ENCODE measurements around the gene GPSM1. TPM values are rescaled to one million over a fixed set of nuclear protein-coding genes. Genes with fewer than 3 reads are reported as not detected.
A peak's percentile ranks its signal among the peaks of the same experiment; 100 is the strongest.

GPSM1 gene
- total and polyA plus RNA-seq, 11 donors, result 24.1 to 80.2 (median 31.7) TPM

GRCh38 chr9:136380381-136380780 lies 53.0 kb downstream of the GPSM1 start:
- H3K36me3 ChIP-seq, result peaks cover 0 to 66% (median 40%) of the 10 kb centered on the region in 9 donors

GRCh38 chr9:136381311-136381710 lies 54.0 kb downstream of the GPSM1 start:
- no peak overlapping the region for H3K4me3 ChIP-seq
- H3K27me3 ChIP-seq, result no peaks in the 10 kb centered on the region
- 40 to 72% (median 61%) methylated on average over 8 to 9 of the region's 9 CpGs for WGBS, 4 donors
- peak overlapping the region in 3 of 12 donors; percentile 6 to 29 (median 23) for H3K27ac ChIP-seq
- peaks cover 0 to 76% (median 48%) of the 10 kb centered on the region in 9 donors for H3K36me3 ChIP-seq
- peaks cover 0 to 21% (median 0%) of the 10 kb centered on the region in 12 donors for H3K4me1 ChIP-seq
- intact Hi-C loops (cut with DNase I), result no loop called here
- no peaks in the 10 kb centered on the region for H3K9me3 ChIP-seq
- peak in 4 of 5 donors; percentile 56 to 84 (median 68) for DNase-seq
- peak; percentile 68 to 89 (median 78) for ATAC-seq
- no peak for TF ChIP-seq CTCF (IDR thresholded peaks at IDR 0.05)
- no peak for TF ChIP-seq POLR2A (IDR thresholded peaks at IDR 0.05)

More at GRCh38 chr9:136380381-136380780, 53.0 kb downstream of the GPSM1 start:
- no peak overlapping the region for H3K4me3 ChIP-seq
- H3K4me1 ChIP-seq, result peaks cover 0 to 21% (median 0%) of the 10 kb centered on the region in 12 donors
- H3K27ac ChIP-seq, result no peak overlapping the region
- H3K9me3 ChIP-seq, result no peaks in the 10 kb centered on the region
- 94 to 97% (median 95%) methylated on average over 11 to 17 of the region's 17 CpGs for WGBS, 4 donors
- ATAC-seq (no peak), DNase-seq (no peak)
- no peak for TF ChIP-seq CTCF (IDR thresholded peaks at IDR 0.05)
- no peak for TF ChIP-seq POLR2A (IDR thresholded peaks at IDR 0.05)
- H3K27me3 ChIP-seq, result no peaks in the 10 kb centered on the region
- intact Hi-C loops (cut with DNase I), result no loop called here

- H3K27ac ChIP-seq, result peak overlapping the region in 1 of 12 donors; percentile 23
- no peak for TF ChIP-seq POLR2A (IDR thresholded peaks at IDR 0.05)
- TF ChIP-seq CTCF (IDR thresholded peaks at IDR 0.05), result no peak
- no peaks in the 10 kb centered on the region for H3K9me3 ChIP-seq
- no peaks in the 10 kb centered on the region for H3K27me3 ChIP-seq
- H3K4me3 ChIP-seq, result no peak overlapping the region
- WGBS, 4 donors, result 91 to 92% (median 91%) methylated on average over 13 to 25 of the region's 25 CpGs
- peaks cover 0 to 21% (median 0%) of the 10 kb centered on the region in 12 donors for H3K4me1 ChIP-seq
- peak in 1 of 5 donors; percentile 51 for DNase-seq
- intact Hi-C loops (cut with DNase I), result no loop called here
- ATAC-seq, result peak in 1 of 4 donors; percentile 2
- peaks cover 0 to 83% (median 51%) of the 10 kb centered on the region in 9 donors for H3K36me3 ChIP-seq
Observed at GRCh38 chr9:136381966-136382513, 54.7 kb downstream of the GPSM1 start.

- WGBS, 4 donors, result 94 to 97% (median 96%) methylated on average over 17 to 20 of the region's 20 CpGs
- H3K36me3 ChIP-seq, result peaks cover 0 to 93% (median 65%) of the 10 kb centered on the region in 9 donors
Observed at GRCh38 chr9:136383436-136383835, 56.1 kb downstream of the GPSM1 start.

More at GRCh38 chr9:136383436-136383835, 56.1 kb downstream of the GPSM1 start:
- Histone ChIP-seq H3K4me3 (no peak overlapping the region), H3K4me1 (peaks cover 0 to 18% (median 0%) of the 10 kb centered on the region in 12 donors), H3K27ac (no peak overlapping the region), H3K27me3 (no peaks in the 10 kb centered on the region), H3K9me3 (no peaks in the 10 kb centered on the region)
- DNase-seq (peak in 1 of 5 donors; percentile 58), ATAC-seq (no peak)
- intact Hi-C loops (cut with DNase I), result no loop called here
- TF ChIP-seq POLR2A (IDR thresholded peaks at IDR 0.05) (no peak), CTCF (IDR thresholded peaks at IDR 0.05) (no peak)
